Stimulated activated CD8-positive, alpha-beta memory T cell treated with anti-CD3 and anti-CD28 coated beads, Interleukin-12 subunit alpha, Interleukin-12 subunit beta, amount 100 ng/mL, for 1 hour (primary cell): ENCODE data around the gene GOT2.
A peak's percentile ranks its signal among the peaks of the same experiment; 100 is the strongest.
"Not testable (repeated sequence)": the region's sequence is repeated elsewhere in the genome, so short reads cannot be mapped to it uniquely, and the experiment has no call there.

Source experiments
- DNase-seq: peaks from one replicate; pipeline ENCODE4 v3.0.0-alpha.2; 2020; ENCODE audit warnings: low read depth

The GOT2 gene

GRCh38 chr16:58717994-58718393 is 16.1 kb downstream of the GOT2 start:
- no peak for DNase-seq

GRCh38 chr16:58716468-58716867 is 17.6 kb downstream of the GOT2 start:
- no peak for DNase-seq

GRCh38 chr16:58713742-58714141 is 20.4 kb downstream of the GOT2 start:
- no peak for DNase-seq

GRCh38 chr16:58709333-58709732 is 24.8 kb downstream of the GOT2 start:
- DNase-seq: no peak

GRCh38 chr16:58699151-58699550 is 35.0 kb downstream of the GOT2 start:
- no peak for DNase-seq

- DNase-seq: no peak
Measured at GRCh38 chr16:58695368-58695767, 38.7 kb downstream of the GOT2 start.

GRCh38 chr16:58692450-58692849 is 41.7 kb downstream of the GOT2 start:
- no peak for DNase-seq

- not testable (repeated sequence) for DNase-seq
Measured at GRCh38 chr16:58686985-58687706, 47.0 kb downstream of the GOT2 start.

GRCh38 chr16:58685084-58685449 is 49.0 kb downstream of the GOT2 start:
- DNase-seq: no peak

- peak; percentile 53 for DNase-seq
Measured at GRCh38 chr16:58684354-58685083, 49.6 kb downstream of the GOT2 start, which contains the start of gene SLC38A7. TSS of gene SLC38A7 (minus strand) at chr16:58684770. CDS start at chr16:58680126, 4,644 bp downstream.

GRCh38 chr16:58684001-58684353 is 50.1 kb downstream of the GOT2 start:
- no peak for DNase-seq

GRCh38 chr16:58679763-58680162 is 54.4 kb downstream of the GOT2 start:
- no peak for DNase-seq

GRCh38 chr16:58678716-58679115 is 55.4 kb downstream of the GOT2 start:
- no peak for DNase-seq

GRCh38 chr16:58678269-58678668 is 55.8 kb downstream of the GOT2 start:
- no peak for DNase-seq

- DNase-seq: no peak
Measured at GRCh38 chr16:58670946-58671583, 63.1 kb downstream of the GOT2 start.

- no peak for DNase-seq
Measured at GRCh38 chr16:58670177-58670576, 63.9 kb downstream of the GOT2 start.

GRCh38 chr16:58665200-58665599 is 68.9 kb downstream of the GOT2 start:
- DNase-seq: no peak

GRCh38 chr16:58661199-58661830 is 72.8 kb downstream of the GOT2 start:
- no peak for DNase-seq

GRCh38 chr16:58659911-58660310 is 74.2 kb downstream of the GOT2 start:
- not testable (repeated sequence) for DNase-seq

- DNase-seq: no peak
Measured at GRCh38 chr16:58658796-58659211, 75.3 kb downstream of the GOT2 start.
